D721Med (cell line): ENCODE results near the gene TOP3B.

Experiments used
- DNase-seq: peaks from one replicate; pipeline ENCODE4 v3.0.0; 2011; ENCODE audit warnings: low spot score; ENCODE audit not compliant: insufficient read length
- FAIRE-seq: peaks from 2 replicates; lab custom pipeline; 2011; peaks lifted over from hg19 to GRCh38; lab: Jason Lieb, UNC
- TF ChIP-seq, protein P1 (sequence below): IDR thresholded peaks from 2 replicates; pipeline ENCODE4 v1.5.1; 2012; ENCODE audit warnings: mild to moderate bottlenecking, control low read depth; ENCODE audit not compliant: insufficient read depth; ENCODE audit errors: missing control alignments

The TOP3B gene

GRCh38 chr22:21938906-21939305, 43.7 kb downstream of the TOP3B start:
- FAIRE-seq: no peak
- TF ChIP-seq, protein P1, sequence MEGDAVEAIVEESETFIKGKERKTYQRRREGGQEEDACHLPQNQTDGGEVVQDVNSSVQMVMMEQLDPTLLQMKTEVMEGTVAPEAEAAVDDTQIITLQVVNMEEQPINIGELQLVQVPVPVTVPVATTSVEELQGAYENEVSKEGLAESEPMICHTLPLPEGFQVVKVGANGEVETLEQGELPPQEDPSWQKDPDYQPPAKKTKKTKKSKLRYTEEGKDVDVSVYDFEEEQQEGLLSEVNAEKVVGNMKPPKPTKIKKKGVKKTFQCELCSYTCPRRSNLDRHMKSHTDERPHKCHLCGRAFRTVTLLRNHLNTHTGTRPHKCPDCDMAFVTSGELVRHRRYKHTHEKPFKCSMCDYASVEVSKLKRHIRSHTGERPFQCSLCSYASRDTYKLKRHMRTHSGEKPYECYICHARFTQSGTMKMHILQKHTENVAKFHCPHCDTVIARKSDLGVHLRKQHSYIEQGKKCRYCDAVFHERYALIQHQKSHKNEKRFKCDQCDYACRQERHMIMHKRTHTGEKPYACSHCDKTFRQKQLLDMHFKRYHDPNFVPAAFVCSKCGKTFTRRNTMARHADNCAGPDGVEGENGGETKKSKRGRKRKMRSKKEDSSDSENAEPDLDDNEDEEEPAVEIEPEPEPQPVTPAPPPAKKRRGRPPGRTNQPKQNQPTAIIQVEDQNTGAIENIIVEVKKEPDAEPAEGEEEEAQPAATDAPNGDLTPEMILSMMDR: no peak
- no peak for DNase-seq

- TF ChIP-seq, protein P1: peak; percentile 91
- peak; percentile 91 for DNase-seq
- FAIRE-seq: no peak
Observed at GRCh38 chr22:21938071-21938822, 44.3 kb downstream of the TOP3B start.

DNA sequence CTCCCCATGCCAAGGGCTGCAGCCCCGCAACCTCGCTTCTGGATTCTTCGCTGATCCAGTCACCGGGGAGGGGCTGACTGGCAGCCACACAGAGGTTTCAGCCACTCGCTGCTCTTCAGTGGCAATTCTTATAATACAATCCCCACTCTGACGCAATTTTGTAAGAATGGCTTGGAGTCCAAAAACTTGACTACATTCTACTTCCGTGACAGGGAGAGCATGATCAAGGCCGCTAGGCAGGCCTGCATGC, 44.8 kb downstream of the TOP3B start:
- TF ChIP-seq, protein P1: no peak
- no peak for DNase-seq

GRCh38 chr22:21937041-21937820, 45.4 kb downstream of the TOP3B start:
- DNase-seq: no peak

More for the DNA sequence above, 44.8 kb downstream of the TOP3B start:
- FAIRE-seq: no peak

GRCh38 chr22:21936151-21936775, 46.3 kb downstream of the TOP3B start:
- FAIRE-seq: no peak
- TF ChIP-seq, protein P1: no peak
- DNase-seq: no peak

More at GRCh38 chr22:21937041-21937820, 45.4 kb downstream of the TOP3B start:
- TF ChIP-seq, protein P1: no peak
- no peak for FAIRE-seq

DNA sequence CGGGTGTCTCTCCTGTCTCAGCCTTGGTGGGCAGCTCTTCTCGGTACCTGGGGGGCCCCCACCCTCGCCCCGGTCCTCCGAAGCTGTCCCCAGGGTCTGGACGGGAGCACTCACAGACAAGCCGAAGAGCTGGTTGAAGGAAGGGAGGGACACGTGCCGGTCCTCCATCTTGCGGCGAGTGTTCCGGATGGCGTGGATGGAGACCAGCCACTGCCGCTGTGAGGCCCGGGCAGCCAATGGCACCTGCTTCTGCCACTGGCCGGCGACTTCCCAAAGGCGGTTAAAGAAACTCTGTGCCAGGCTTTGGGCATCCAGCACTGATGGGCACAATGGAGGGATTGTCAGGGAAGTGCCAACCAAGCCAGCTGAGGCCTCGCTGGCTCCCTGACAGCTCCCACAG, 48.7 kb downstream of the TOP3B start:
- no peak for FAIRE-seq
- DNase-seq: no peak
- TF ChIP-seq, protein P1: no peak
